ENCODE measurements around the gene PATJ. TPM values are rescaled to one million over a fixed set of nuclear protein-coding genes. Genes with fewer than 3 reads are reported as not detected.

Gene PATJ
- total RNA-seq, 1 donor from 2014 or later, result 31.2 TPM

GRCh38 chr1:62011006-62011405 lies 268.7 kb downstream of the PATJ start:
- CTCF ChIA-PET, result no interaction called here
- H3K36me3 Mint-ChIP-seq (ENCODE audit: low read depth), result peaks cover 3% of the 10 kb centered on the region
- H3K4me1 Mint-ChIP-seq, result no peaks in the 10 kb centered on the region
- intact Hi-C loops (cut with micrococcal nuclease), result no loop called here
- no peak for DNase-seq
- no peak for ATAC-seq (ENCODE audit: low read depth)
- no peak for TF ChIP-seq CTCF (IDR thresholded peaks at IDR 0.05)
- POLR2A ChIA-PET, result no interaction called here
- no peaks in the 10 kb centered on the region for H3K9me3 Mint-ChIP-seq
- no peaks in the 10 kb centered on the region for H3K27me3 Mint-ChIP-seq
- no peak overlapping the region for H3K27ac Mint-ChIP-seq
- H3K4me3 Mint-ChIP-seq, result no peak overlapping the region

GRCh38 chr1:62012095-62012494 lies 269.8 kb downstream of the PATJ start:
- intact Hi-C loops (cut with micrococcal nuclease), result no loop called here
- H3K9me3 Mint-ChIP-seq, result no peaks in the 10 kb centered on the region
- DNase-seq (no peak), ATAC-seq (ENCODE audit: low read depth) (no peak)
- TF ChIP-seq CTCF (IDR thresholded peaks at IDR 0.05), result no peak
- H3K36me3 Mint-ChIP-seq (ENCODE audit: low read depth), result peaks cover 3% of the 10 kb centered on the region
- no peak overlapping the region for H3K4me3 Mint-ChIP-seq
- CTCF ChIA-PET, result no interaction called here
- no peaks in the 10 kb centered on the region for H3K27me3 Mint-ChIP-seq
- H3K4me1 Mint-ChIP-seq, result no peaks in the 10 kb centered on the region
- POLR2A ChIA-PET, result no interaction called here
- H3K27ac Mint-ChIP-seq, result no peak overlapping the region

GRCh38 chr1:62012836-62013235 lies 270.6 kb downstream of the PATJ start:
- peaks cover 4% of the 10 kb centered on the region for H3K36me3 Mint-ChIP-seq (ENCODE audit: low read depth)
- no peak overlapping the region for H3K4me3 Mint-ChIP-seq
- ATAC-seq (ENCODE audit: low read depth) (no peak), DNase-seq (no peak)
- intact Hi-C loops (cut with micrococcal nuclease), result no loop called here
- no peak for TF ChIP-seq CTCF (IDR thresholded peaks at IDR 0.05)
- no peaks in the 10 kb centered on the region for H3K4me1 Mint-ChIP-seq
- H3K27ac Mint-ChIP-seq, result no peak overlapping the region
- H3K9me3 Mint-ChIP-seq, result no peaks in the 10 kb centered on the region
- no peaks in the 10 kb centered on the region for H3K27me3 Mint-ChIP-seq
- CTCF ChIA-PET, result no interaction called here
- POLR2A ChIA-PET, result no interaction called here

- Mint-ChIP-seq H3K4me1 (no peaks in the 10 kb centered on the region), H3K4me3 (no peak overlapping the region), H3K27ac (no peak overlapping the region), H3K9me3 (no peaks in the 10 kb centered on the region), H3K36me3 (ENCODE audit: low read depth) (peaks cover 6% of the 10 kb centered on the region), H3K27me3 (no peaks in the 10 kb centered on the region)
- CTCF ChIA-PET, result no interaction called here
- intact Hi-C loops (cut with micrococcal nuclease), result no loop called here
- DNase-seq, result no peak
- no peak for ATAC-seq (ENCODE audit: low read depth)
- POLR2A ChIA-PET, result no interaction called here
- no peak for TF ChIP-seq CTCF (IDR thresholded peaks at IDR 0.05)
Measured at GRCh38 chr1:62013264-62013663, 271.0 kb downstream of the PATJ start.

- Mint-ChIP-seq H3K9me3 (no peaks in the 10 kb centered on the region), H3K36me3 (ENCODE audit: low read depth) (peaks cover 26% of the 10 kb centered on the region), H3K27me3 (no peaks in the 10 kb centered on the region), H3K27ac (no peak overlapping the region), H3K4me3 (no peak overlapping the region), H3K4me1 (no peaks in the 10 kb centered on the region)
- POLR2A ChIA-PET, result no interaction called here
- DNase-seq (no peak), ATAC-seq (ENCODE audit: low read depth) (no peak)
- no peak for TF ChIP-seq CTCF (IDR thresholded peaks at IDR 0.05)
- CTCF ChIA-PET, result no interaction called here
- intact Hi-C loops (cut with micrococcal nuclease), result no loop called here
Measured at GRCh38 chr1:62022382-62022983, 280.2 kb downstream of the PATJ start.
